ENCODE results near the gene PITPNM1. TPM values are rescaled to one million over a fixed set of nuclear protein-coding genes. Genes with fewer than 3 reads are reported as not detected.
A peak's percentile ranks its signal among the peaks of the same experiment; 100 is the strongest.

PITPNM1 gene
- total and polyA plus RNA-seq, 2 of the 13 experiments (the other 11 are each of a cell fraction or from before 2014, with no cell fraction given), result 8.2 to 8.5 TPM

DNA sequence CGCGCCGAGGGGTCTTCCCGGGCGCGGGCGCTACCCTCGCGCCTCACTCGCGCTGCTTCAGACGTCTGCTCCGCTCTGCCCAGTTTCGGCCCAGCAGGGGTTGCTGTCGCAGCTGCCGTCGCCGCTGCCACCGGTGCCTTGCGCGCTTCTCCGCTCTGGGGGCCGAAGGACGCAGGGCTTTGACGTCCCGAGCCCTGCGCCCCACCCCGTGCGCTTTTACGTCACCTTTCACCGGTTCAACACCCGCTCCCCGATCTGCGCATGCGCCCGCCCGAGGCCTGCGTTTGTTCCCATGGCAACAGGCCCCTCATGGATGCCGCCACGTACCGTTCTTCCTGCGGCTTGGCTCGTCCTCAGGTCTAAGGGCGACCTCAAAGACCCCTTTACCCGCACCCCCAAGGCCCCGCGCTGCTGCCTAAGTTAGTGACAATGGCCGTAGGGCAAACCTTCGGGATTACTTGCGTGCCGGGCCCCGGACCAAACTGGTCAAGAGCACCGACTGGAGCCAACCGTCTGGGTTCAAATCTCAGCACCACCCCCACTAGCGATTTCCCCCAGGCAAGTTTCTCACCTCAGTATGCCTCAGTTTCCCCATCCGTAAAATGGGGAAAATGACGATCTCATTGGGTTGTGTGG, 3.4 kb upstream of the PITPNM1 start (continued):
- TF ChIP-seq, protein P1, sequence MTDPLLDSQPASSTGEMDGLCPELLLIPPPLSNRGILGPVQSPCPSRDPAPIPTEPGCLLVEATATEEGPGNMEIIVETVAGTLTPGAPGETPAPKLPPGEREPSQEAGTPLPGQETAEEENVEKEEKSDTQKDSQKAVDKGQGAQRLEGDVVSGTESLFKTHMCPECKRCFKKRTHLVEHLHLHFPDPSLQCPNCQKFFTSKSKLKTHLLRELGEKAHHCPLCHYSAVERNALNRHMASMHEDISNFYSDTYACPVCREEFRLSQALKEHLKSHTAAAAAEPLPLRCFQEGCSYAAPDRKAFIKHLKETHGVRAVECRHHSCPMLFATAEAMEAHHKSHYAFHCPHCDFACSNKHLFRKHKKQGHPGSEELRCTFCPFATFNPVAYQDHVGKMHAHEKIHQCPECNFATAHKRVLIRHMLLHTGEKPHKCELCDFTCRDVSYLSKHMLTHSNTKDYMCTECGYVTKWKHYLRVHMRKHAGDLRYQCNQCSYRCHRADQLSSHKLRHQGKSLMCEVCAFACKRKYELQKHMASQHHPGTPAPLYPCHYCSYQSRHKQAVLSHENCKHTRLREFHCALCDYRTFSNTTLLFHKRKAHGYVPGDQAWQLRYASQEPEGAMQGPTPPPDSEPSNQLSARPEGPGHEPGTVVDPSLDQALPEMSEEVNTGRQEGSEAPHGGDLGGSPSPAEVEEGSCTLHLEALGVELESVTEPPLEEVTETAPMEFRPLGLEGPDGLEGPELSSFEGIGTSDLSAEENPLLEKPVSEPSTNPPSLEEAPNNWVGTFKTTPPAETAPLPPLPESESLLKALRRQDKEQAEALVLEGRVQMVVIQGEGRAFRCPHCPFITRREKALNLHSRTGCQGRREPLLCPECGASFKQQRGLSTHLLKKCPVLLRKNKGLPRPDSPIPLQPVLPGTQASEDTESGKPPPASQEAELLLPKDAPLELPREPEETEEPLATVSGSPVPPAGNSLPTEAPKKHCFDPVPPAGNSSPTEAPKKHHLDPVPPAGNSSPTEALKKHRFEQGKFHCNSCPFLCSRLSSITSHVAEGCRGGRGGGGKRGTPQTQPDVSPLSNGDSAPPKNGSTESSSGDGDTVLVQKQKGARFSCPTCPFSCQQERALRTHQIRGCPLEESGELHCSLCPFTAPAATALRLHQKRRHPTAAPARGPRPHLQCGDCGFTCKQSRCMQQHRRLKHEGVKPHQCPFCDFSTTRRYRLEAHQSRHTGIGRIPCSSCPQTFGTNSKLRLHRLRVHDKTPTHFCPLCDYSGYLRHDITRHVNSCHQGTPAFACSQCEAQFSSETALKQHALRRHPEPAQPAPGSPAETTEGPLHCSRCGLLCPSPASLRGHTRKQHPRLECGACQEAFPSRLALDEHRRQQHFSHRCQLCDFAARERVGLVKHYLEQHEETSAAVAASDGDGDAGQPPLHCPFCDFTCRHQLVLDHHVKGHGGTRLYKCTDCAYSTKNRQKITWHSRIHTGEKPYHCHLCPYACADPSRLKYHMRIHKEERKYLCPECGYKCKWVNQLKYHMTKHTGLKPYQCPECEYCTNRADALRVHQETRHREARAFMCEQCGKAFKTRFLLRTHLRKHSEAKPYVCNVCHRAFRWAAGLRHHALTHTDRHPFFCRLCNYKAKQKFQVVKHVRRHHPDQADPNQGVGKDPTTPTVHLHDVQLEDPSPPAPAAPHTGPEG (CRISPR knock-in tag; IDR thresholded peaks at IDR 0.05), result peak; percentile 64; the same call in 1 of the 2 replicates
- no peak for TF ChIP-seq SSRP1 (CRISPR knock-in tag; IDR thresholded peaks at IDR 0.05)
- no peak for TF ChIP-seq MLLT10 (CRISPR knock-in tag; IDR thresholded peaks at IDR 0.05)
- TF ChIP-seq, protein P2, sequence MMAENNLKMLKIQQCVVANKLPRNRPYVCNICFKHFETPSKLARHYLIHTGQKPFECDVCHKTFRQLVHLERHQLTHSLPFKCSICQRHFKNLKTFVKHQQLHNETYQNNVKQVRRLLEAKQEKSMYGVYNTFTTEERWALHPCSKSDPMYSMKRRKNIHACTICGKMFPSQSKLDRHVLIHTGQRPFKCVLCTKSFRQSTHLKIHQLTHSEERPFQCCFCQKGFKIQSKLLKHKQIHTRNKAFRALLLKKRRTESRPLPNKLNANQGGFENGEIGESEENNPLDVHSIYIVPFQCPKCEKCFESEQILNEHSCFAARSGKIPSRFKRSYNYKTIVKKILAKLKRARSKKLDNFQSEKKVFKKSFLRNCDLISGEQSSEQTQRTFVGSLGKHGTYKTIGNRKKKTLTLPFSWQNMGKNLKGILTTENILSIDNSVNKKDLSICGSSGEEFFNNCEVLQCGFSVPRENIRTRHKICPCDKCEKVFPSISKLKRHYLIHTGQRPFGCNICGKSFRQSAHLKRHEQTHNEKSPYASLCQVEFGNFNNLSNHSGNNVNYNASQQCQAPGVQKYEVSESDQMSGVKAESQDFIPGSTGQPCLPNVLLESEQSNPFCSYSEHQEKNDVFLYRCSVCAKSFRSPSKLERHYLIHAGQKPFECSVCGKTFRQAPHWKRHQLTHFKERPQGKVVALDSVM (CRISPR knock-in tag; IDR thresholded peaks at IDR 0.05), result no peak
- TF ChIP-seq CBX2 (IDR thresholded peaks at IDR 0.05; ENCODE audit: low read depth, low read length), result no peak
- TF ChIP-seq CBX2 (CRISPR knock-in tag; IDR thresholded peaks at IDR 0.05; ENCODE audit: low read depth), result no peak
- TF ChIP-seq RFXANK (CRISPR knock-in tag; IDR thresholded peaks at IDR 0.05), result no peak
- no peak for TF ChIP-seq ZNF296 (CRISPR knock-in tag; conservative IDR thresholded peaks at IDR 0.05)
- TF ChIP-seq, protein P3, sequence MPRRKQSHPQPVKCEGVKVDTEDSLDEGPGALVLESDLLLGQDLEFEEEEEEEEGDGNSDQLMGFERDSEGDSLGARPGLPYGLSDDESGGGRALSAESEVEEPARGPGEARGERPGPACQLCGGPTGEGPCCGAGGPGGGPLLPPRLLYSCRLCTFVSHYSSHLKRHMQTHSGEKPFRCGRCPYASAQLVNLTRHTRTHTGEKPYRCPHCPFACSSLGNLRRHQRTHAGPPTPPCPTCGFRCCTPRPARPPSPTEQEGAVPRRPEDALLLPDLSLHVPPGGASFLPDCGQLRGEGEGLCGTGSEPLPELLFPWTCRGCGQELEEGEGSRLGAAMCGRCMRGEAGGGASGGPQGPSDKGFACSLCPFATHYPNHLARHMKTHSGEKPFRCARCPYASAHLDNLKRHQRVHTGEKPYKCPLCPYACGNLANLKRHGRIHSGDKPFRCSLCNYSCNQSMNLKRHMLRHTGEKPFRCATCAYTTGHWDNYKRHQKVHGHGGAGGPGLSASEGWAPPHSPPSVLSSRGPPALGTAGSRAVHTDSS (CRISPR knock-in tag; conservative IDR thresholded peaks at IDR 0.05), result no peak
- TF ChIP-seq, protein P4, sequence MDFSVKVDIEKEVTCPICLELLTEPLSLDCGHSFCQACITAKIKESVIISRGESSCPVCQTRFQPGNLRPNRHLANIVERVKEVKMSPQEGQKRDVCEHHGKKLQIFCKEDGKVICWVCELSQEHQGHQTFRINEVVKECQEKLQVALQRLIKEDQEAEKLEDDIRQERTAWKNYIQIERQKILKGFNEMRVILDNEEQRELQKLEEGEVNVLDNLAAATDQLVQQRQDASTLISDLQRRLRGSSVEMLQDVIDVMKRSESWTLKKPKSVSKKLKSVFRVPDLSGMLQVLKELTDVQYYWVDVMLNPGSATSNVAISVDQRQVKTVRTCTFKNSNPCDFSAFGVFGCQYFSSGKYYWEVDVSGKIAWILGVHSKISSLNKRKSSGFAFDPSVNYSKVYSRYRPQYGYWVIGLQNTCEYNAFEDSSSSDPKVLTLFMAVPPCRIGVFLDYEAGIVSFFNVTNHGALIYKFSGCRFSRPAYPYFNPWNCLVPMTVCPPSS (IDR thresholded peaks at IDR 0.05), result no peak
- TF ChIP-seq, protein P5, sequence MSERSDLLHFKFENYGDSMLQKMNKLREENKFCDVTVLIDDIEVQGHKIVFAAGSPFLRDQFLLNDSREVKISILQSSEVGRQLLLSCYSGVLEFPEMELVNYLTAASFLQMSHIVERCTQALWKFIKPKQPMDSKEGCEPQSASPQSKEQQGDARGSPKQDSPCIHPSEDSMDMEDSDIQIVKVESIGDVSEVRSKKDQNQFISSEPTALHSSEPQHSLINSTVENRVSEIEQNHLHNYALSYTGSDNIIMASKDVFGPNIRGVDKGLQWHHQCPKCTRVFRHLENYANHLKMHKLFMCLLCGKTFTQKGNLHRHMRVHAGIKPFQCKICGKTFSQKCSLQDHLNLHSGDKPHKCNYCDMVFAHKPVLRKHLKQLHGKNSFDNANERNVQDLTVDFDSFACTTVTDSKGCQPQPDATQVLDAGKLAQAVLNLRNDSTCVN (CRISPR knock-in tag; IDR thresholded peaks at IDR 0.05; ENCODE audit: borderline replicate concordance), result 0 out of 2 replicates have a peak, but pooled peaks have one; percentile 61
- TF ChIP-seq KLF9 (CRISPR knock-in tag; IDR thresholded peaks at IDR 0.05; ENCODE audit: low read depth), result no peak
- peak; percentile 51; the same call in 1 of the 2 replicates for TF ChIP-seq GABPB1 (CRISPR knock-in tag; IDR thresholded peaks at IDR 0.05)
- TF ChIP-seq, protein P6, sequence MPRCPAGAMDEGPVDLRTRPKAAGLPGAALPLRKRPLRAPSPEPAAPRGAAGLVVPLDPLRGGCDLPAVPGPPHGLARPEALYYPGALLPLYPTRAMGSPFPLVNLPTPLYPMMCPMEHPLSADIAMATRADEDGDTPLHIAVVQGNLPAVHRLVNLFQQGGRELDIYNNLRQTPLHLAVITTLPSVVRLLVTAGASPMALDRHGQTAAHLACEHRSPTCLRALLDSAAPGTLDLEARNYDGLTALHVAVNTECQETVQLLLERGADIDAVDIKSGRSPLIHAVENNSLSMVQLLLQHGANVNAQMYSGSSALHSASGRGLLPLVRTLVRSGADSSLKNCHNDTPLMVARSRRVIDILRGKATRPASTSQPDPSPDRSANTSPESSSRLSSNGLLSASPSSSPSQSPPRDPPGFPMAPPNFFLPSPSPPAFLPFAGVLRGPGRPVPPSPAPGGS (CRISPR knock-in tag; IDR thresholded peaks at IDR 0.05), result 0 out of 2 replicates have a peak, but pooled peaks have one; percentile 18
- no peak for TF ChIP-seq ZNF672 (CRISPR knock-in tag; IDR thresholded peaks at IDR 0.05)
- TF ChIP-seq ZNF557 (CRISPR knock-in tag; IDR thresholded peaks at IDR 0.05), result no peak

Measured in HepG2 (cell line).